SJSA1 (cell line): ENCODE measurements around the gene FOXJ2. TPM values are rescaled to one million over a fixed set of nuclear protein-coding genes. Genes with fewer than 3 reads are reported as not detected.
"Not testable (repeated sequence)": the region's sequence is repeated elsewhere in the genome, so short reads cannot be mapped to it uniquely, and the experiment has no call there.

ENCODE experiments used
- DNase-seq, 2 experiments: peaks; one replicate each; pipeline ENCODE4 v3.0.0-alpha.2; 2015 to 2020; ENCODE audit warnings: low spot score in 2 of 2, low read depth in 1 of 2
- H3K27ac ChIP-seq: fragments of 250-450 bp; sonication (Bioruptor Pico); 2 replicates; pipeline ENCODE4 v1.5.1; 2020; ENCODE audit warnings: mild to moderate bottlenecking, moderate library complexity
- H3K27me3 ChIP-seq: fragments of 250-450 bp; sonication (Bioruptor Pico); replicated peaks from 2 replicates; pipeline ENCODE4 v1.5.1; 2020; ENCODE audit warnings: mild to moderate bottlenecking, moderate library complexity
- H3K36me3 ChIP-seq: fragments of 250-450 bp; sonication (Bioruptor Pico); 2 replicates; pipeline ENCODE4 v1.5.1; 2020; ENCODE audit warnings: mild to moderate bottlenecking
- H3K4me1 ChIP-seq: fragments of 250-450 bp; sonication (Bioruptor Pico); replicated peaks from 2 replicates; pipeline ENCODE4 v1.6.1; 2021; ENCODE audit warnings: mild to moderate bottlenecking
- H3K4me3 ChIP-seq: fragments of 250-450 bp; sonication (Bioruptor Pico); 2 replicates; pipeline ENCODE4 v1.5.1; 2020; ENCODE audit warnings: mild to moderate bottlenecking
- H3K9me3 ChIP-seq: fragments of 250-450 bp; sonication (Bioruptor Pico); replicated peaks from 2 replicates; pipeline ENCODE4 v1.5.1; 2020; ENCODE audit warnings: mild to moderate bottlenecking
- total RNA-seq: library from RNA; depleted of rRNA; stranded (reverse); fragments of >200 nt; shearing (Covaris generic); gene quantifications from 2 replicates; pipeline ENCODE4 v1.2.3, GENCODE V29; 2014

Gene FOXJ2
- total RNA-seq, 1 experiment from 2014 or later: 12.1 TPM

DNA sequence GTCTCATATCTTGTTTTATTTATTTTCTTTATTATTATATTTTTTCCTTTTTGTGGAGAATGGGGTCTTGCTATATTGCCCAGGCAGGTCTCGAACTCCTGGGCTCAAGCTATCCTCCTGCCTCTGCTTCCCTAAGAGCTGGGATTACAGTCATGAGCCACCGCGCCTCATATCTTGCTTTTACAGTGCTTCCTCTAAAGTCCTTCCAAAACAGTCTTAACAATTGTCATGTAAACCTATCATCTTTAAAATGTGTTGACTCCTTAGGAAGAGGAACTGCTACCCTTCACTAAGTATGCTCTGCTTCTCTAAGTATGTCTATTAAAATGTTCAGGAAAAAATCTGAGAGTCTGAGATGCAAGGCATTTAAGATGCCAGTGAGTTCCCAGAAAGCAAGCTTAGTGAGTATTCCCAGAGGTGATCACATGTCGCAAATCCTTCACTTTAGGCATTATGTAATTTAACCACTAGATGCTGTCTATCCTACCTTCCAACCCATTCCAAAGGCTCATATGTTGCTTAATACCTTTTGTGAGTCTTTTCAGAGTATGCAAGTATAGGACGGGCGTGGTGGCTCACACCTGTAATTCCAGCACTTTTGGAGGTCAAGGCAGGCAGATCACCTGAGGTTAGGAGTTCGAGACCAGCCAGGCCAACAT lies 19.7 kb upstream of the FOXJ2 start:
- no peak overlapping the region for H3K27ac ChIP-seq
- peaks cover 15% of the 10 kb centered on the region for H3K27me3 ChIP-seq
- peaks cover 4% of the 10 kb centered on the region; the same call in 1 of the 2 replicates for H3K4me1 ChIP-seq
- no peaks in the 10 kb centered on the region for H3K36me3 ChIP-seq
- DNase-seq: no peak
- no peak overlapping the region for H3K4me3 ChIP-seq
- no peaks in the 10 kb centered on the region for H3K9me3 ChIP-seq

DNA sequence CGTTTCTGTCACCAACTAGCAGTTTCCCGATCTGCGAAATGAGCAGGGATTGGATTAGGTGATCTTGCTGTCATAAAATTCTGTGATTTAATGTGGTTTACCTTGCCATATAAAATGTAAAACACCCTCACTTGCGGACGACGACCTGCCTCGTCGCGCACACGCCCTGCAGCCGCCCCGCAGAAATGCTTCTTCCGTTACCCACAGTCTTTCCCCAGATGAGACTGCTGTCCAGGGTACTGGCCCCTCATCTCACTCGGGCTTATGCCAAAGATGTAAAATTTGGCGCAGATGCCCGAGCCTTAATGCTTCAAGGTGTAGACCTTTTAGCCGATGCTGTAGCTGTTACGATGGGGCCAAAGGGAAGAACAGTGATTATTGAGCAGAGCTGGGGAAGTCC lies 17.7 kb upstream of the FOXJ2 start:
- Histone ChIP-seq H3K27ac (no peak overlapping the region), H3K27me3 (peaks cover 25% of the 10 kb centered on the region), H3K36me3 (no peaks in the 10 kb centered on the region), H3K9me3 (no peaks in the 10 kb centered on the region), H3K4me3 (no peak overlapping the region), H3K4me1 (peaks cover 4% of the 10 kb centered on the region; the same call in 1 of the 2 replicates)
- no peak for DNase-seq

DNA sequence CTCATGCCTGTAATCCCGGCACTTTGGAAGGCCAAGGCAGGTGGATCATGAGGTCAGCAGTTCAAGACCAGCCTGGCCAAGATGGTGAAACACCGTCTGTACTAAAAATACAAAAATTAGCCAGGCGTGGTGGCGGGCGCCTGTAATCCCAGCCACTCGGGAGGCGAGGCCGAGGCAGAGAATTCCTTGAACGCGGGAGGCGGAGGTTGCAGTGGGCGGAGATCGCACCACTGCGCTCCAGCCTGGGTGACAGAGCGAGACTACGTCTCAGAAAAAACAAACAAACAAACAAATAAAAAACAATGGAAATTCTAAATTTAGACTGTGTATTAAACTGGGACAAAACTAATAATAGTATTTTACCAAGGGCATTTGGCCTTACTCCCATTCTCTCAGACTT lies 14.3 kb upstream of the FOXJ2 start:
- peaks cover 29% of the 10 kb centered on the region for H3K27me3 ChIP-seq
- not testable (repeated sequence) for H3K9me3 ChIP-seq, DNase-seq, H3K4me1 ChIP-seq, H3K4me3 ChIP-seq, H3K27ac ChIP-seq, H3K36me3 ChIP-seq

DNA sequence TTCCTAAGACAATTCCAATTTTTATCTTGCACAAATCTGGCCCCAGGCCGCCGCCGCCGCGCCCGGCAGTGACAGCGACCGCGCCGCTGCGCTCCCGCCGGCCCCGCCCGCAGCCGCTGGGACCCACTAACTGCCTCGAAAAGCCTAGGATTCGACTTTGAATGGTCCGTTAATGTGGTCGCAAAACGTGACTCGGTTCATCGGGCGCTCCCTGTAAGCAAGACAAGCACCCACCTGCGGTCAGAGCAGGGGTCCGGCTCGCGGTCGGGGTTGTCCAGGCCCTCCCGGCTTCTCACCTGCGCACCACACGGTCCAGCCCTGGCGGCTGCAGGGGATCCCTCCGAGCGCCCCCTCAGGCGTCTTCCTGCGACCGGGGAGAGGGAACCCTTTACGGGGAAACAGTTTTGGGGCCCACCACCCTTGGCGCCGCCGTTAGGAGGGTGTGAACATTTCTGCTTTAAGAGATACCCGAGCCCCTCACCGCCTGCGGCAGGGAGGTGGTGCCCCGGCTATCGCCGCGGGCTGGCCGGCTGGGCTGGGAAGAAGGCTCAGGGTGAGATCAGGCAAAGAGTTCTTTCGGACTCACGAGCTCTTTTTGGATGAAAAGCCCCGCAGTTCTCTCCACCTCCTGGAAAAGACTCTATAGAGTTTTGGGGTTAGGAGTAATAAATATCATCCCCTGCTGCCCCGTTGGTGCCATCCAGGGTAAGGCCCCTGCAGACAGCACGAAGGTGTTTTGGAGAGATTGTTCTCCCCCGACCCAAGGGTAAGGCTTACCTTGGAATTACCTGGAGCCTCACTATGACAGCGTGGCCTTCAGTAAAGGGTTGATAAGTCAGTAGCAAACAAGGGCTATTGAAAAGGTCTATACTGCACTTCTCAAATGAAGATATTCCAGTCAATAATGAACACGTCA lies 13.6 kb upstream of the FOXJ2 start:
- H3K36me3 ChIP-seq: no peaks in the 10 kb centered on the region
- DNase-seq: no peak
- no peak overlapping the region for H3K4me3 ChIP-seq

DNA sequence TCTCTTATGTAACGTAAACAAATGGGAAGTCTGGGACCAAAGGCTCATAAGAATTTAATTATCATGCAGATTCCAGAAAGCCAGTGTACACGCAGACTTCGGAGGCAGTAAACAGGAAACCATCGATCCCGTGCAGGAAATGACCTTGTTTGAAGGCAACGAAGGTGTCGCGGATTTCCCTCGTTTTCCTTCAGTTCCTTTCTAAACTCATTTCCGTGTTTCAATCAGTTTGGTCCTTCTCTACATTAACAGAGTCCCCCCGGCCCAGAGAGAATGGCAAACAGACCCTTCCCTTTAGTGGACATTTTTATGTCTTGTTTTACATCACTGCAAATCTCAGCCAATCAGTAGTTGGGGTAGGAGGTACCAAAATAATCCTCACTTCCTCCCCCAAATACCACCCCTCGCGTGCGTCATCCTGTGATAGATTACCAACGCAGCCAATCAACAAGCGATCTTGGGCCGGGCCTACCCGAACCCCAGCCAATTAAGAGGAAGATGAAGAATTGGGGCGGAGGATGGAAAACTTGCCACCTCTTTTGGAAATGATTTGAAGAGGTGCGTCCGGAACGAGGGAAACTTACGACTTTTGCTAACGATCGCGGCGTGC lies 6.1 kb upstream of the FOXJ2 start:
- DNase-seq: peak; percentile 97 to 99
- Histone ChIP-seq H3K9me3 (no peaks in the 10 kb centered on the region), H3K27me3 (no peaks in the 10 kb centered on the region), H3K36me3 (no peaks in the 10 kb centered on the region), H3K4me3 (peak overlapping the region; percentile 50), H3K27ac (peak overlapping the region; percentile 99), H3K4me1 (no peaks in the 10 kb centered on the region; the same call in 1 of the 2 replicates)

More for the DNA sequence above, 13.6 kb upstream of the FOXJ2 start:
- Histone ChIP-seq H3K9me3 (no peaks in the 10 kb centered on the region), H3K4me1 (no peaks in the 10 kb centered on the region), H3K27me3 (peaks cover 29% of the 10 kb centered on the region), H3K27ac (no peak overlapping the region)

DNA sequence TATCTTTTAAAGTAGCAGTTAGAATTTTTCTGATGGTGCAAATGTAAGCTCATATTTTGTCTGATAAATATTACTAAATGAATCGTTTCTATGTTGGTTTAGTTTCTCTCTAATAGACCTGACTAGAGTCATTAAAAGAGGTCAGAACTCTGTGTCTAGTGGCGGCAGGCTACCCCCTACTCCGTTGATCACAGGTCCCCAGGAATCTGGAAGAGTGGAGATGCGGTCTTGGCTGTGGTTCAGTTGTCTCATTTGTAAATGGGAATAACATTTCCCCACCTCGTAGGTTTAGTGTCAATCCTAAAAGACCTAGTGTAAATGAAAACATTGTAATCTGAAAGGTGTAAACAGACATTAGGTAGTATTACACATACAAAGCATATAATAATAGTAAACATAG lies 4.7 kb upstream of the FOXJ2 start:
- Histone ChIP-seq H3K4me3 (no peak overlapping the region), H3K4me1 (peaks cover 4% of the 10 kb centered on the region; the same call in 1 of the 2 replicates), H3K36me3 (peaks cover 3% of the 10 kb centered on the region; the same call in 1 of the 2 replicates), H3K27ac (no peak overlapping the region; the same call in 1 of the 2 replicates), H3K9me3 (no peaks in the 10 kb centered on the region), H3K27me3 (no peaks in the 10 kb centered on the region)
- no peak for DNase-seq

DNA sequence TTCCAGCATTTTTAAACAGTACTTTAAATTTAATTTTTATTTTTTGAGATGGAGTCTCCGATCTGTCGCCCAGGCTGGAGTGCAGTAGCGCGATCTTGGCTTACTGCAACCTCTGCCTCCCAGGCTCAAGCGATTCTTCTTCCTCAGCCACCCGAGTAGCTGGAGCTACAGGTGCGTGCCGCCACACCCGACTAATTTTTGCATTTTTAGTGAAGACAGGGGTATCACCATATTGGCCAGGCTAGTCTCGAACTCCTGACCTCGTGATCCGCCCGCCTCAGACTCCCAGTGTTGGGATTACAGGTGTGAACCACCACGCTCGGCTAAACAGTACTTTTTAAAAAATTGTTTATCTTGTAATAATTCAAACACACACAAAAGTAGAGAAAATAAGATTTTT lies 4.2 kb upstream of the FOXJ2 start:
- H3K27ac ChIP-seq: no peak overlapping the region
- no peaks in the 10 kb centered on the region for H3K9me3 ChIP-seq
- no peaks in the 10 kb centered on the region for H3K27me3 ChIP-seq
- no peak for DNase-seq
- peaks cover 5% of the 10 kb centered on the region for H3K4me1 ChIP-seq
- no peak overlapping the region for H3K4me3 ChIP-seq
- H3K36me3 ChIP-seq: peaks cover 3% of the 10 kb centered on the region; the same call in 1 of the 2 replicates

DNA sequence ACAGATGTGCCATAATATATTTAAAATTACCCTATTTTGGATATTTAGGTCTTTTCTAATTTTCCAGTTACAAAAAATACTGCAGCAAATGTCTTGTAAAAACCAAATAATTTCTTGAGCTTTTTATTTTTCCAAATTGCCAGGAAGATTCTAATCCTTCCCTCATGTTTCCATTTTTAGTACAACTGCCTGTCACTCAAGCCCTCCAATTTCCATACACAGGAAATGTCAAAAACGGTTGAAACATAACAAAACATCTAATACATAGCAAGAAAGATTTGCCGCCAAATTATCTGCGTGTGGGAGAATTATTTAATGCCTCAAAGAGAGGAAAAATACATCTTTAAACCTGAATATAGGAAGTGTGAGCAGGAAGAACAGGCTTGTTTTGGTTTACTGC lies 2.3 kb upstream of the FOXJ2 start:
- no peak for DNase-seq
- Histone ChIP-seq H3K9me3 (no peaks in the 10 kb centered on the region), H3K4me3 (no peak overlapping the region), H3K27me3 (no peaks in the 10 kb centered on the region), H3K27ac (no peak overlapping the region), H3K36me3 (peaks cover 18% of the 10 kb centered on the region), H3K4me1 (peaks cover 24% of the 10 kb centered on the region)

DNA sequence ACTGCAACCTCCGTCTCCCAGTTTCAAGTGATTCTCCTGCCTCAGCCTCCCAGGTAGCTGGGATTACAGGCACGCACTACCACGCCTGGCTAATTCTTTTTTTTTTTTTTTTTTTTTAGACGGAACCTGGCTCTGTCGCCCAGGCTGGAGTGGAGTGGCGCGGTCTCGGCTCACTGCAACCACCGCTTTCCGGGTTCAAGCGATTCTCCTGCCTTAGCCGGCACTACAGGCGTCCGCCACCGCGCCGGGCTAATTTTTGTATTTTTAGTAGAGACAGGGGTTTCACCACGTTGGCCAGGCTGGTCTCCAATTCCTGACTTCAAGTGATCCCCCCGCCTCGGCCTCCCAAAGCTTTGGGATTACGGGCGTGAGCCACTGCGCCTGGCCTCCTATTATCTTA lies 1.5 kb upstream of the FOXJ2 start:
- not testable (repeated sequence) for H3K27me3 ChIP-seq, H3K9me3 ChIP-seq, H3K27ac ChIP-seq, DNase-seq, H3K4me3 ChIP-seq
- Histone ChIP-seq H3K4me1 (peaks cover 25% of the 10 kb centered on the region), H3K36me3 (peaks cover 22% of the 10 kb centered on the region)

DNA sequence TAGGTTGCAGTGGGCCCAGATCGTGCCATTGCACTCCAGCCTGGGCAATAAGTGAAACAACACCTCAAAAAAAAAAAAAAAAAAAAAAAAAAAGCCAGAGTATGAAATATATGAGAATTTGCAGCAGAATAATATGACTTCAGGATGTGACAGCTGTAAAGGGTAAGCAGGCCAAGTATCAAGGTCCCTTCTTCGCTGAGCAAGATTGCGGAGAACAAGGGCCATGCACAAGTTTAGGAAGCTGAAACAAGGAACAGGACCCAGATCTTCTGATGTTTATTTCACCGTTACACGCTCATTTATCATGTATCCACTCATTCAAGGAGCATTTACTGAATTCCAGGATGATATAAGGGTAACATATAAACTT lies 659 bp upstream of the FOXJ2 start:
- no peaks in the 10 kb centered on the region for H3K27me3 ChIP-seq
- H3K36me3 ChIP-seq: peaks cover 29% of the 10 kb centered on the region
- H3K4me3 ChIP-seq: peak overlapping the region; percentile 91
- DNase-seq: no peak
- H3K9me3 ChIP-seq: no peaks in the 10 kb centered on the region
- H3K4me1 ChIP-seq: peaks cover 25% of the 10 kb centered on the region
- H3K27ac ChIP-seq: peak overlapping the region; percentile 84

DNA sequence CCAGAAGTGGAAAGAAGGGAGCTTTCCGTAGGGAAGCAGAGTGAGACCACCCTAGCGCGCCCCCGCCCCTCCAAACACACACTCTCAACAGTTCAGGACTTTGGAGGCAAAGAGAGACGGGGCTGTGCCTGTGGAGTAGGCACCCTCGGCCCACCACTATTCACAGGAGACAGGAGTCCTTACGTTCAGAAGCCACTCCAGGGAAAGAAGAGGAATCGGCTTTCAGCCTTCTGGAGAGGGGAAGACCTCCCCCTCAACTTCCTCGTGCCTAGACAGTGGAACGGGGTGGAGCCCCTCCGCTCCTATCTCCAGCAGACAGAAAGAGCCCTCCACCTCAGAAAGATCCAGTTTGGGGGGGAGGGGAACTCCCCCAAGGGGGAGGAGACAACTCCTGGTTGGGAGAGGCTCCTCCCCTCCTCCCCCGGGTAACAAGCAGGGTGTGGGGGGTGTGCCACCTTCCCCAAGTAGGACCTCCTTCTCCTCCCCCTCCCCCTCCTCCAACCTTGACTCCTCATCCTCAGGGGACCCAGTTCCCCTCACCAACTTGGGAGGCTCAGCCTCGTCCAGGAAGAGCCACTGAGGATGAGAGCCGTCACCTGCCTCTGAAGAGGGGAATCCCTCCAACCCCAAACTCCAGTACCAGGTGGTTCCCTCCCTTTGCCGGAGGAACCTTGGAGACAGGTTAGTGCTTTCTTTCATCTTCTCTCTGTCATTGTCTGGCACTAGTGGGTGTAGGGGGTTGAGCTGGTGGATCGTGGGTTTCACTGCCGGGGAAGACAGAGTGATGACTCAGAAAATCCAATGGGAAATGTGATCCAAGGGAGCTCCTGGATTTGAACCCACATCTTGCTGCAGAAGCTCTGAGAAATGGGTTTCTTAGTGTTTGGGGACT lies 883 bp downstream of the FOXJ2 start:
- H3K36me3 ChIP-seq: peaks cover 29% of the 10 kb centered on the region
- H3K4me3 ChIP-seq: peak overlapping the region; percentile 91
- H3K4me1 ChIP-seq: peaks cover 30% of the 10 kb centered on the region
- DNase-seq: peak; percentile 71 to 72
- H3K9me3 ChIP-seq: no peaks in the 10 kb centered on the region
- H3K27ac ChIP-seq: peak overlapping the region; percentile 84
- H3K27me3 ChIP-seq: no peaks in the 10 kb centered on the region

DNA sequence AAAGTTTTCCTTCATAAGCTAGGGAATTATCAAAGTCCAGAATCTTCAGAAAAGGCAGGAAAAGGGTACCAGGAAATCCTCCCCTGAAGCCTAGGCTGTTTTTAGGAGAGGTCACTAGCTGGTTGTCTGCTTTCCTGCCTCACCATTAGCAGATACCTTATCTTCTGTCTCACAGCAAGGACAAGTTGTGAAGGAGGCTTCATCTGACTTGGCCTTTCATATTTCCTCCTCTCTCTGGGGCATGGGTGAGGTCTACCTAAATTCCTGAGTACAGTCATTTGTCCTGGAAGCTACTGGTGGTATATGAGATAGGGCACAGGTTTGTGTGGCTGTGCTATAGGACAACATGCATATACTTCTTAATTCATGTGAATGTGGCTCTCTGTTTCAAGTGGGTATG lies 2.3 kb downstream of the FOXJ2 start:
- Histone ChIP-seq H3K27ac (no peak overlapping the region), H3K4me1 (peaks cover 39% of the 10 kb centered on the region), H3K9me3 (no peaks in the 10 kb centered on the region), H3K36me3 (peaks cover 37% of the 10 kb centered on the region), H3K27me3 (no peaks in the 10 kb centered on the region), H3K4me3 (no peak overlapping the region)
- no peak for DNase-seq

DNA sequence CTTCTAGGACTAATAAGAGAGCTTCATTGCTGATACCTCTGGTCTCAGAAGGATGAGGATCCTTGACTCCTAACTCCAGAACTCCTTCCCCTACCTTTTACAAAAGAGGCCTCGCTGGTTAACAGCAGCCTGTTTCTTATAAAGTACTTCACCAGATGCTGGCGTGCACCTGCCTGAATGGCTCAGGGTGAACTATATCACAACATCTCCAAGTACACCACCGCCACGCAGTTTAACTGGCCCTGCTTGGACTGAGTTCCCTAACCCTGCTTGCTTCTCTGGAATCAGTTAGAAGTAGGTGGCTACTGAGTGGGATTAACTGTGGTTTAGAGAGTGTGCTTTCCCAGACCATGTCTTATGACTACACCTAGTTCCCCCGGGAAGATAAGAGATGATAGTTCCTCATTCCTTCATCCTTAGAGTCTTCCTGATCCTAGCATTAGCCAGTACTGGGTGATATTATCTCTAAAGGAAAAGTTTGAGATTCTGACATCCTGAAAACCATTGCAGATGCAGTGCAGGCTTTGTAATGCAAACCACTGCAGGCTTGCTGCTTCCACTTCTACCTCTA lies 3.0 kb downstream of the FOXJ2 start:
- no peak for DNase-seq
- peaks cover 39% of the 10 kb centered on the region for H3K4me1 ChIP-seq
- H3K36me3 ChIP-seq: peaks cover 43% of the 10 kb centered on the region
- no peaks in the 10 kb centered on the region for H3K9me3 ChIP-seq
- H3K27me3 ChIP-seq: no peaks in the 10 kb centered on the region
- no peak overlapping the region for H3K4me3 ChIP-seq
- no peak overlapping the region for H3K27ac ChIP-seq
